NCI-H748 treated with DMSO at 0.1 percent for 48 hours (cell line): ENCODE measurements around the gene RALGPS1.
"Not testable (repeated sequence)": the region's sequence is repeated elsewhere in the genome, so short reads cannot be mapped to it uniquely, and the experiment has no call there.

Experiments used
- DNase-seq: peaks from one replicate; lab custom pipeline; 2025; lab: John Stamatoyannopoulos, UW

Gene RALGPS1

DNA sequence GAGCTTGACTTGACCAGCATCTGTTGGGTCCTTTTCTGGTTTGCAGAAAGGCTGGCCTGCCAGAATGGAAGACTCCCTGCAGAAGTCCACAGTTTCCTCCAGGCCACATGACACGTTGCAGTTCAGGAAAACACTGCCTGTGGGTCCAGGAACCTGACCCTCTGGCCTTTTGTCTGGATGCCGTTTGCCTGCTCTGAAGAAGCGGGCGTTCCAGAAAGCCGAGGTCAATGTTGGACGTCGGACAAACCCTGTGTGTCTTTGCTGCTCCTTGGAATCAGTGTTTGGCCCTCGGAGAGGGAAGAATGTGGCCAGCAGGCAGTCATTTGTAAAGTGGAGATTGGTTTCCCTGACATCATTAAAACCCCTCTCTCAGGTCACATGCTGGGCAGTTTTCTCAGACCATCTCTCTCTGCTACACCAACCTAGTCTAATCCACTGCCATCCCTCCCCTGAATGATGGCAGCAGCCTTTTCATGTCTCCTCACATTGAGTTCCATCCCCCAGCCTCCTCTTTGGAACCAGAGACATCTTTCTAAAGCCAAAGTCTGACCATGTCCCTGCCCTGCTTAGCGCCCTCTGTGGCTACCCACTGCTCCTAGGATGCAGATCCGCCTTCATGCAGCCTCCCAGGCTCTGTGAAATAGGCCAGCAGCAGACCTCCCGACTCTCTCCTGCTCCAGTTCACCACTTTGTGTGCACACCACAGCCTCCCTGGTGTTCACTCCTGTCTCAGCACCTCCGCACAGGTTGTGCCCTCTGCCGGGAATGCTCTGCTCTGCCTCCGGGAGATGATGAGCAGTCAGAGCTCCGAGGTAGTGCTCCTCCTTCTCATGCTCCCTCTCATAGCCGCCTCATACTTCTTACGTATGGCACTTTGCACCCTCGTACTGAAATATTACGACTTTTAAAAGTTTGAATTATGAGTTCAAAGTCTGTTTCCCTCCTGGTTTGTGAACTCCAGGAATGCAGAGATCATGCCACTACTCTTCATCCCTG is 75.6 kb downstream of the RALGPS1 start:
- no peak for DNase-seq

DNA sequence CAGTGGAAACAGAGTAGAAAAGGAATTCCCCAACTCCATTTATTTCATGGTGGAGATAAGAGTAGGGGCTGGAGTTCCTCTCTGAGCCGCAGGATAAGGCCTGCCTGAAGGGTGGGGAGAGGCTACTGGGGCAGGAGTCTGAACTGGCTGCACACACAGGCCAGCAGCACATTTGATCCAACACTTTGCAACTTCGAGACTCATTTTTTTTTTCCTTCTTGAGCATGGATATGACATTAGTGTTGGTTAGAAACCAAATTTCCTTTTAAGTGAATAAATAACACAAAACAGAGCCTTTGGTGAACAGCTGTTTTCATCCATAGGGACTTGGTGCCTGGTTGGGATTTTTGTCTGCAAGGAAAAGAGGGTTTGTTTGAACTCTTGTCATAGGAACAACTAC is 76.6 kb downstream of the RALGPS1 start:
- DNase-seq, result no peak

DNA sequence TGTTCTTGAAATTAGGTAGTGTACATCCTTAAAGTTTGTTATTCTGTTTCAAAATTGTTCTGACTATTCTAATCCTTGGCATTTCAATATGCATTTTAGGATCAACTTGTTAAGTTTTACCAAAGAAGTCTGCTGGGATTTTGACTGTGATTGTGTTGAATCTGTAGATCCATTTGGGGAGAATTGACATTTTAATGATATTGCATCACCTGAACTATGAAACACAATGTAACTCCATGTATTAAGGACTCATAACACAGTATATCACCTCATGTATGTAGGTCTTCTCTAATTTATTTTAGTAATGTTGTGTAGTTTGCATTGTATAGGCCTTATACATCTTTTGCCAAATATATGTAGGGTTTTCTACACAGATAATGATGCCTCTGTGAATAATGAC is 77.8 kb downstream of the RALGPS1 start:
- no peak for DNase-seq

DNA sequence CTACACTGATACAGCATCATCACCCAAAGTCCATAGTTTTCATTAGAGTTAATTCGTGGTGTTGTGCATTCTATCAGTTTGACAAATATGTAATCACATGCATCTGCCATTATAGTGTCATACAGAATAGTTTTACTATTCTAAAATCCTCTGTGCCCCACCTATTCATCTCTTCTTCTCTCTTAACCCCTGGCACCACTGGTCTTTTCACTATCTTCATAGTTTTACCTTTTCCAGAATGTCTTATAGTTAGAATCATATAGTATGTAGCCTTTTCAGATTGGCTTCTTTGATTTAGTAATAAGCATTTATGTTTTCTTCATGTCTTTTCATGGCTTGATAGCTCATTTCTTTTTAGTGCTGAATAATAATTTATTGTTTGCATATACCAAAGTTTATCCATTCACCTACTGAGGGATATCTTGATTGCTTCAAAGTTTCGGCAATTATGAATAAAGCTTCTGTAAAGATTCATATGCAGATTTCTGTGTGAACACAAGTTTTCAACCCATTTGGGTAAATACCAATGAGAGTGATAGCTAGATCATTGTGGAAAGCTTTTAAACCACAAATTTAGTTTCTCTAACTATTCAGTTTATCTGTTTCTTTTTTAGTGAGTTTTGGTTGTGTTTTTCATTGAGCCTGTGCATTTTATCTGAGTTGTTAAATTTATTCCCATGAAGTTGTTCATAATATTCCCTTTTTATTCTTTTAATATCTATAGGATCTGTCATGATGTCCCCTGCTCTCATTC is 84.9 kb downstream of the RALGPS1 start:
- DNase-seq, result no peak

DNA sequence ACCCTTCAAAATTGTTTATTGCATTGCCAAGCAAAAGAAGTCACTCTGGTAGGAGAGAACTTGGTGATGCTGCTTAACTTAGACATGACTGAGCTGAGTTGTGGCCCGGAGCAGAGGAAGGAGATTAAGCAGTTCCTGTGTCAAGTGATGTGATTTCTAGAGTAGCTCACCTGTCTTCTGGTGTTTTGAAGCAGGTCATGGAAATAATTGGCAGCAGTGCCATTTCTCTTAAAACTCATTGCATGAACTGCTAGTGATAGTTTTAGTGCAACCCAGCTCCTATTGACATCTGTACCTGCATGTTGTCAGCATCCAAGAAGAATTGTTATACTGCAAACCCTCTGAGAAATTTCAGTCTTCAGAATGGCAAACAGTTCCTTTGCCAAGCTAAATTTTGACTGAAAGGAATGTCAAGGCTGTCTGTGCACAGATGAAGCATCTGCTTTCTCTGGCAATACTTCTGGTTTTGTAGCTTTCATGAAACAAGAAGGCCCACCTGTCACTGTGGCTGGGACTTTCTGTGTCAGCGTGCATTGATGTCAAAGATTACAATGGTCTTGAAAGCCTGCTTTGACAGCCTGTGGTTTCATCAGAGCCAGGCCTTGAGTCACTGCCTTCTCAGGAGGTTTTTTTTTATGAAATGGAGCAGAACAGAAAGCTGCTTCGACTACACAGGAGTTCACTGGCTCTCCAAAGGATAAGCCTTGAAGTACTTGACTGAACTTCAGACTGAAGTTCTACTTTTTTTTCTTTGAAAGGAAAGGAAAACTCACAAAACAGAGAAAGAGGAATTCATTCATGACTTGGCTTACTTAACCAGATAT is 90.6 kb downstream of the RALGPS1 start:
- no peak for DNase-seq

DNA sequence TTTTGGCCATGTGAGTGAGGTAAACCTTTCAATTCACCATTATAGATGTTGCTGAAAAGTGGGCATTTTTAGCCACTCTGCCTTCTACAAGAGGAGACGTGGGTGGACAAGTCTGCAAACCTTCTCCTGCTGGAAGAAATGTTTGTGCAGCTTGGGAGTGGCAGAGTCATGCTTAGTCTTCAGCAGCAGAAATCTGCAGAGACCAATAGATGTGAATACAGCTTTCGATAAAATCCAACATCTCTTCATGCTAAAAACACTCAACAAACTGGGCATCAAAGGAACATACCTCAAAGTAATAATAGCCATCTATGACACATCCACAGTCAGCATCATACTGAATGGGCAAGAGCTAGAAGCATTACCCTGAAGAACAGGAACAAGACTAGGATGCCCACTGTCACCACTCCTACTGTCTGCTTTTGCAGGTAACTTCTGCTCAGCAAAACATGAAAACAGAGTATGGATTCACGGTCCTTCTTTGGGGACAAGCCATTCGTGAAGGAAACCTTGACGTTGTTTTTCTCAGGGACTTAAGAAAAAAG is 91.3 kb downstream of the RALGPS1 start:
- DNase-seq, result no peak

DNA sequence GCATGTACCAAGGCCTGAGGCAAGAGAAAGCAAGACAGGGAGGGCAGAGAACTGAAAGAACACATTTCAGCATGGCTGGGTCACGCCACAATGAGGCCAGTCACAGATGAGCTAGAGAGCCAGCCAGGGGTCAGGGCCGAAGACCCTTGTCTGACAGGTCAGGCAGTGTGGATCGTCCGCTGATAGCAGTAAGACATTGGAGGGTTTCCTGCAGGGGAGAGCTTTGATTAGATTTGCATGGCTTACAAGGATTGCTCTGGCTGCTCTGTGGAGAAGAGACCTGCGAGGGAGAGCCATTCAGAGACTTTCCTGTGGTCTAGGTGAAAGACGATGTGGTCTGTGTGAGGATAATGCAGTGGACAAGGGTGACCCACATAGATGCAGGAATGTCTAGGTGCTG is 93.1 kb downstream of the RALGPS1 start:
- no peak for DNase-seq

DNA sequence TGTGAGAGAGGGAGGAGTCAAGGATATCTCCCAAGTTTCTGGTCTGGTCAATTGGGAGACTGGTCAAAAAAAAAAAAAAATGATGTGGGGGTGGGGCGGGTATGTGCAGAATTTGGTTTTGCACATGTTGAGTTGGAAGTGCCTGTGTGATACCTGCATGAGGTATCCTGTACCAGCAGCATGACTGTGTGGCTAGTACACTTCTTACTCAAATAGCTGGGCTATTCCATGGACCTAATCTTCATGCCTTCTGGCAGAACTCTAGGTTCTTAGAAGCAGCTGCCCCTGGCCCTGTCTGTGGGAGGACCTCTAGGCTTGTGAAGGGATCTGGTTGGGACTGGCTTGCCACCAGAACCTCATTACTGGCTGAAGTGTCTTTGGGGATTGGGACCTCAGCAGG is 93.5 kb downstream of the RALGPS1 start:
- no peak for DNase-seq

DNA sequence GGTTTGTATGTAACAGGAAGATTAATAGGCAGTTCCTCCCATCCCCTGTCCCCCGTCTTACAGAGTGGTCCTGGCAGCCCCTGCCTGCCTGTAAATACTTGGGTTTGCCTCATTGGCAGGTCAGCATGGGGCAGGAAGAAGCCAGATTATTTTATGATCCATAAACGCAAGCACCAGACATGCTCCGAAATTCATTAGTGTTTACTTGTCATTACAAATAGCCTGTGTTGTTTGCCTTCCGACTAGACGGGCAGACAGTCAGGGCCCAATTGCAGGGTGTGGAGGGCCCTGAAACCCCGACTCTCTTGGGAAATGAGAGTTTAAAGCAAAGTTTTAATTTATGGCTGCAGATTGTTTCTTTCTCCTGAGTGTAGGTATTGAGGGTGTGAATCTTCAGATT is 97.2 kb downstream of the RALGPS1 start:
- DNase-seq, result no peak

DNA sequence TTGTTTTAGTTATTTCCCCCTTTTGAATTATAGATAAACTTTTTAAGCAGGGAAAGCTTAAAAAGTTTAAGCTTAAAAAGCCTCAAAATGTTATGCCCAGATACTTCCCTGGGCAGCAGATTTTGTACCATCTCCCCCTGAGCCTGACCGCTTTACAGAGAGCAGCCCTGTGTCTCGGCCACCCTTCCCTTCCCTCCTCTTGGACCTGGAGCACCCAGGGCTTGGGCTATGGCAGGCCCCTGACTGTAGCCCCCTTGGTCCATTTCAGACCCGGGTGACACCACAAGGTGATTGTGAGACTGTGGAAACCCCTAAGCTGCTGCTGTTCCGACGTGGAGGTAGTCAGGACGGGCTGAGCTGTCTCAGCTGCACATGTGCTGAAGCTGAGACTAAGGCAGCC is 97.7 kb downstream of the RALGPS1 start:
- DNase-seq, result no peak

DNA sequence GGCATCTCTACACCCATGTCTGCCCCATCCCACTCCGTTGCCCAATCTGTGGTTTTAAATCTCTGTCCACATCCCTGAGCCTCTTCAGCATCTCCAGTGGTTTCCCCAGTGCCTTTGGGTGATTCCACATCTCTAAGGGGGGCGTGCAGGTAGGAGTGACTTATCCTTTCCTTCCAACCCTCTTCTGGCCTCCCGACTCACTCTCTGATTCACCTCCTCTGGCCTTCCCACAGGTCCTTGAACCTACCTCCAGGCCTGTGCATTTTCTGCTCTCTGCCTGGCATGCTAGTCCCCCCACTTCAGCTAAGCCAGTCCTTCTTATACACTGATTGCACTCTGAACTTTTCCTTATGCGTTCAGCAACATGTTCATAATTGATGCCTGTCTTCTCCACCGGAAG is 99.0 kb downstream of the RALGPS1 start:
- no peak for DNase-seq

DNA sequence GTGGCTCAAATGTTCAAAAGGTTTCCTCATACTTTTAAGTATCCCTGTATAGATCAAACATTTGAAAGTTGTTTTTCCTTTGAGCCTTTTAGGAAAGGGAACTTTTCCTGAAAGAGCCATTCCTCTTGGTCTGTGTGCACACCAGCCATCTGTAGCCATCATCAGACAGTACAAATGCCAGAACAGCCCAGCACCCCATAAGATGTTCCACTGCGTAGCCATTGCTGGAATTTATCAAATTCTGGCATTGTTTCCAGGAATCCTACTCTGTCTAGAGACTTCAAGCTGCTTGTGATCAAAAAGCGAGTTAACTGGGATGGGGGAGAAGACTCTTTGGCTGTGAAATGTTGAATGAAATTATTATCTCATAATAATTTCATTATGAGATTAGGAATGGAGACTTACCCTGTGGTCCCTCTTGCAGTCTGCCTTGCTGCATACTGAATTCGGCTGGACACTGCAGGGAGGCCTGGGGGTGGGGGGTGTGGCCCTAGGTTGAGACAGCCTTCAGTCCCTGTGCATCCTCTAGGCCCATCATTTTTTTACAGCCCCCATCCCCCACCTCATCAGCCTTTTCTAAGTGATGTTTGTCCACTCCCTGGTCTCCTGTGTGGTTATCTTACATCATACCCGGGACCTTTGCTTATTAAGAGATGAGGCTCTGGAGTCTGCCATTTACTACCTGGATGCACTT is 99.8 kb downstream of the RALGPS1 start:
- no peak for DNase-seq

DNA sequence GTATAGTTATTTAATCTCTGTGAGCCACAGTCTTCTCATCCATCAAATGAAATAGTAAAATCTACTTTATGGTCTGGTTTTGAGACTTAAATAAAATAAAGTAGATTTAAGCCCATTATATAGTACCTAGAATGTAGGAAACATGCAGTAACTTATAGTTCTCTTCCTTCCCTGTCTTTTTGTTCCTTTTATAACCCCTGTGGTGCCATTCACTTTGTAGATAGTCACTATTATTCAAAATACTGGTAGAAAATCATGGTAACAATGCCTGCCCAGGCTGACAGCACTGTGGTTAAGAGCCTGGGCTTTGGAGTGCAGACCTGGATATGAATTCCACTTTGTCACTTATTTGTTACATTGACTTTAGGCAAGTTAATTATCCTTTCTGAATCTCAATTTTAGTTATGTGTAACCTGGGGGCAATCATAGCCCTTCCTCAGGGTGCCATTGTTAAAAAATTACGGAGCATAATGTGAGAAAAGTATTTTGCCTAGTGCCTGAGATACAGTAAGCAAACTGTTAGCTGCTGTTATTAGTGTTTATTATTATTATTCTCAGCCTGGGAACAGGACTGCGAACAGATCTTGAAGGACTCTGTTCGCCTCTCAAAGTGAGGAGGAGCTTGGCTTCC is 100.4 kb downstream of the RALGPS1 start:
- DNase-seq, result no peak

DNA sequence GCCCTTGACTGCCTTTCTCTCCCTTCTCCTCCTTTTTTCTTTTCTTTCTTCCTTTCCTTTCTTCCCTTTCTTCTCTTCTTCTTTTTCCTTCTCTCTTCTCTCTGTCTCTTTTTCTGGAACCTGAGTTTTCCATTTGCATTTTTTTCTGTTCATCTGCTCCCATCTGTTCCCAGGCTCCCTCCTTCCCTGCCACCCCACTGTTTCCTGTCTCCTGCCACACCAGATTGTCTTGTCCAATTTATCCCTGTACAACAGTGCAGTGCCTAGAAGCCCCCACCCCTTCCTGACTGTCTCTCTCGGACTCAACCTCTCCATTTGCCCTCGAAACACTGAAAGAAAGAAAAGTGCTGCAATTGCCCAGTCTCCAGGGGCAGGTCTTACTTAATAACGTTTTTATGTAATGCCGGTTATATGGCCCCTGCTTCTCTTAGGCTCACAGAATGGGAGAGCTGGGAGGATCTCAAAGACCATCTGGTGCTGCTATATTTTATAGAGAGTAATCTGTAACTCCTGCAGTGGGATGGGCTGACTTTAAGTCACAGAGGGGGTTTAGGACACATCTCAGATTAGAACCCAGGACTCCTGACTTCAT is 101.4 kb downstream of the RALGPS1 start:
- no peak for DNase-seq

DNA sequence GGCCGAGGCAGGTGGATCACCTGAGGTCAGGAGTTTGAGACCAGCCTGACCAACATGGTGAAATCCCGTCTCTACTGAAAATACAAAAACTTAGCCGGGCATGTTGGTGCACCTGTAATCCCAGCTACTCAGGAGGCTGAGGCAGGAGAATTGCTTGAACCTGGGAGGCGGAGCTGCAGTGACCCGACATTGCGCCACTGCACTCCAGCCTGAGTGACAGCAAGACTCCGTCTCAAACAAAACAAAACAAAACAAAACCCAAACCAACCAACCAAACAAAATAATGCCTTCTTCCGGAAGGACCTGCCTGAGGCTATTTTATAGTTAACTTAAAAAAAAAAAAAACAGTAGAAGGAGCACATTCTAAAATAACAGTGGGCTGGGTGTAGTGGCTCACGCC is 103.4 kb downstream of the RALGPS1 start:
- DNase-seq, result not testable (repeated sequence)

DNA sequence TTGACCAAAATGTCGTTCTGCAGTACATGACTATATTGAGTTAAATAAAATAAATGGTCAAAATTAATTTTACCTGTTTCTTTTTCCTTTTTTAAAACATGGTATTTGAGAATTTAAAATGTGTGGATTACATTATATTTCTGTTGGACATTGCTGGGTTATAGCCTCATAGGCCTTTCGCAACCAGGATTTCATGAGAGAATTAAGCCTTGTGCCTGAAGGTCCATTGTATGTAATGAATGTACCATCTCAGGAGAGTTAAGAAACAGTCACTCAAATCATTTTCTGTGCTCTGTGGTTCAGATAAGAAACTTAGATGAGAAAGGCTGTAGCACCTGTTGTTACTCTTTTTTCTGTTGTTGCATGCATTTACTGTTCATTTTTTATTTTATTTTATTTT is 104.4 kb downstream of the RALGPS1 start:
- no peak for DNase-seq

DNA sequence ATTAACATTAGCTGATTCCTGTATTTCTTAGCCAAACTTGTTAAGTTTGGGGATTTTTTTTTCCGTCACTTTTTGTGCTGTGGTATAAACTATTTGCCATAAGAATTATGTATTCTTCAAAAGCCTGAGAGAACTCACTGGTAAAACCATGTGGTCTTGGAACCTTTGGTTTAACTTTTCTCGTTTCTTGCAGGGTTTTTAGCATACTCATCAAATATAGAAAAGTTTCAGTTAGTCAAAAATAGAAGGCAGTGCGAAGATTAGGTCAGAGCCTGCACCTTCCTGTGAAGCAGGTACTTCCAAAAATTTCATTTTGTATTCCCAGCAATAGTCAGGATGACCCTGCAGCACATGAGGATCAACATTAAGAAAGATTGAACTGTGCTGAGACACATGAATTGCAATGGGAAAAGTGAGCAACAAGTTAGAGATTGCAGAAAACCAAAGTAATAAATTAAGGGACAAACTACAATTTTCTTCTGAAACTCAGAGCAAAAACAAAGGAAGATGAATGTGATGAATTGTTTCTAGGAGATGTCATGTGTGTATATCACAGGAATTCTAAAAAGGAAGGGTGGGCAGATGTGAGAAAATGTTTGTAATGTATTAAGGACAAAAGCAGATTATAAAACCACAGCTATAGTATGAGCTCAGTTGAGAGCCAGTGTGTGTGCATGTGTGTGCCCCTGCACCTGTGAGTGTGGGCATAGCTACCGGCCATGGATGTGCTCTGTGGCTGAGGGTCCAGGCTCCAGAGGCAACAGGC is 105.6 kb downstream of the RALGPS1 start:
- DNase-seq, result no peak

DNA sequence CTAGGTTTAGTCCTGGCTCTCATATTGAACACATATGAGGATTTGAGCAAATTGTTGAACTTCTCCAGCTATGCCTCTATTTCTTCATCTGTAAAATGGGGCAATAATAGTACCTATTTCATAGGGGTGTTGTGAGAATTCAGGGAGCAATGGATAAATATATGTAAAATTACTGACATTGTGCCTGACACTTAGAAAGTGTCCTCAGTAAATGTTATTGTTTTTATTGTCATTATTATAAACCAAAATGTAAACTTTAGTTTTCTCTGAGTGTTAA is 106.2 kb downstream of the RALGPS1 start:
- DNase-seq, result no peak

DNA sequence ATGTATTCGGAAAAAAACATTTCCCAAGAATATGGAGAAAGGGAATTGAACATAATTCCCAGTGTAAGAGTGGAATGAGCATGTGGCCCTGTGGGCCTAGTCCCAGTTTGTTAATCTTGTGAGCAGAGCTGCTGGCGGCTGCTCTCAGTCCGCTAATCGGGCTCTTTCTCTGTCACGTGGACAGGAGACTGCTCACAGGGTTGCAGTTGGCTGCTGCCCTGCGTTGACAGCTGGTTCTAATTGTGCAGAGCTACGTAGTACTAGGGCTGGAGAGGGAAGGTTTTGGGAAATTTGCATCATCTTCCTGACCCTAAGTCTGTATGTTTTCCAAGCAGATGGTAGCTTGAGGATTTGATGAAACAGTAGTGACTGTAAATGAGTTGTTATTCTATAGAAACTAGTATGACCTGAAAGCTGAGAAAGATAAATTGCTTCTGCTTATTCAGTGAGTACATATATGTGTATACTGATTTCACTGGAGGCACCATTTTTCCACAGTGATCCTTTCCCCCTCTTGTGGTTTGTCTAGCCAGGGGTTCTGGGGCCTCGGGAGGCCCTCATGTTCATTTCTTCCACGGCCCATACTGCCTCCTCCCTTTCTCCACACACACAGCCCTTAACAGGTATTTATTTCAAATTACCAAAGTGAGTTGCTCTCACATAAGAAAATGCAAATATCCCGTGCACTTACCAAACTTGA is 107.2 kb downstream of the RALGPS1 start:
- no peak for DNase-seq
